Measurements from ENCODE around the gene ZDHHC16. TPM values are rescaled to one million over a fixed set of nuclear protein-coding genes. Genes with fewer than 3 reads are reported as not detected.
"Not testable (repeated sequence)": the region's sequence is repeated elsewhere in the genome, so short reads cannot be mapped to it uniquely, and the experiment has no call there.

The ZDHHC16 gene
- total and polyA plus RNA-seq, 4 donors = 18.0 to 27.2 (median 22.9) TPM

DNA sequence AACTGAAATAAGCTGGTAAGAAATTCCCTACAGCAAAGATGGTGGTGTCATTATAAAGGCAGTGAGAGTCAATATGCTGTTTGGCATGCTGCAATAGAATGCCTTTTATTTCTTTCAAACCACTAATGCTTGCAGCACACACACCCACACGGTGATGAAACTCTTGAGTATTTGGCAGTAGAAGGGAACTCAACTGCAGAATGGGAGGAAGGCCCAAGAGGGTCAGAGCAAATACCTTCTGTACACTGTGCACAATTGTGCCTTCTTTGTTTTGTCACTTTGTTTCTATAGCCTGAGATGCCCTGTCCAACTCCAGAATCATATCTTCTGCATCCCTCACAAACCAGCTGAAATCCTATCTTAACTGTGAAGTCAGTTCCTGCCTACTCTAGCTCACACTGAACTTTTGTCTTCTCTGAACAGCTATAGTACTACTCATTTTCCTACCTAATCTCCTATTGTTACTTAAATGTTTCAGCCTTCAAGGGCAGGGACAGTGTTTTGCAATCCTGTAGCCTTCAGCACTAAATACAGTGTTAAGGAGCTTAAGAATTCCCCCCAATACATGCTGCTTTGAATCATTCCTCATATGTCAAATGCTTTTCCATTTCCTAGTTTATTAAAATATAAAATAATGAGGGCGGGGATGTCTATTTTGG lies 30.1 kb downstream of the ZDHHC16 start (continued):
- TF ChIP-seq, protein P1, sequence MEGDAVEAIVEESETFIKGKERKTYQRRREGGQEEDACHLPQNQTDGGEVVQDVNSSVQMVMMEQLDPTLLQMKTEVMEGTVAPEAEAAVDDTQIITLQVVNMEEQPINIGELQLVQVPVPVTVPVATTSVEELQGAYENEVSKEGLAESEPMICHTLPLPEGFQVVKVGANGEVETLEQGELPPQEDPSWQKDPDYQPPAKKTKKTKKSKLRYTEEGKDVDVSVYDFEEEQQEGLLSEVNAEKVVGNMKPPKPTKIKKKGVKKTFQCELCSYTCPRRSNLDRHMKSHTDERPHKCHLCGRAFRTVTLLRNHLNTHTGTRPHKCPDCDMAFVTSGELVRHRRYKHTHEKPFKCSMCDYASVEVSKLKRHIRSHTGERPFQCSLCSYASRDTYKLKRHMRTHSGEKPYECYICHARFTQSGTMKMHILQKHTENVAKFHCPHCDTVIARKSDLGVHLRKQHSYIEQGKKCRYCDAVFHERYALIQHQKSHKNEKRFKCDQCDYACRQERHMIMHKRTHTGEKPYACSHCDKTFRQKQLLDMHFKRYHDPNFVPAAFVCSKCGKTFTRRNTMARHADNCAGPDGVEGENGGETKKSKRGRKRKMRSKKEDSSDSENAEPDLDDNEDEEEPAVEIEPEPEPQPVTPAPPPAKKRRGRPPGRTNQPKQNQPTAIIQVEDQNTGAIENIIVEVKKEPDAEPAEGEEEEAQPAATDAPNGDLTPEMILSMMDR (IDR thresholded peaks at IDR 0.05; ENCODE audit: low read depth, low read length, missing input control) = no peak

DNA sequence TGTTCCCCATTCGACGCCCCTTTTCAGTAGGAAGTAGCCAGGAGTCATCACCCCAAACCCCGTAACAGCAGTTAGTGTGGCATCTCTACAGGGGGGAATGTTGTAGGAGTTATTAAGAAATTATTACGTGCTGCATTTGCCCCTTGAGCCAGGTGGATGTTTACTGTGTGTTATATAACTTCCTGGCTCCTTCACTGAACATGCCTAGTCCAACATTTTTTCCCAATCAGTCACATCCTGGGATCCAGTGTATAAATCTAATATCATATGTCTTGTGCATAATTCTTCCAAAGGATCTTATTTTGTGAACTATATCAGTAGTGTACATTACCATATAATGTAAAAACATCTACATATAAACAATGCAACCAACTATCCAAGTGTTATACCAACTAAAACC lies 33.4 kb downstream of the ZDHHC16 start:
- not testable (repeated sequence) for H3K9ac ChIP-seq (ENCODE audit: low read depth in 1 of 2, low read length in 2 of 2); H3K27ac ChIP-seq (ENCODE audit: low read depth in 1 of 2, low read length in 2 of 2); DNase-seq (ENCODE audit: low spot score); H3K4me1 ChIP-seq (ENCODE audit: control insufficient read depth in 4 of 4, insufficient read depth in 4 of 4, low read length in 3 of 4); H3K27me3 ChIP-seq (ENCODE audit: control insufficient read depth in 4 of 4, insufficient read depth in 4 of 4, low read length in 3 of 4); H3K4me3 ChIP-seq (ENCODE audit: low read depth in 1 of 3, low read length in 3 of 3); H3K9me3 ChIP-seq (ENCODE audit: control insufficient read depth in 4 of 4, low read length in 3 of 4)
- H3K36me3 ChIP-seq (ENCODE audit: control insufficient read depth in 4 of 4, insufficient read depth in 3 of 4, low read depth in 1 of 4, low read length in 3 of 4) = peaks cover 15 to 44% (median 24%) of the 10 kb centered on the region in 4 donors
- 84% methylated on average over 4 of the region's 4 CpGs for WGBS

DNA sequence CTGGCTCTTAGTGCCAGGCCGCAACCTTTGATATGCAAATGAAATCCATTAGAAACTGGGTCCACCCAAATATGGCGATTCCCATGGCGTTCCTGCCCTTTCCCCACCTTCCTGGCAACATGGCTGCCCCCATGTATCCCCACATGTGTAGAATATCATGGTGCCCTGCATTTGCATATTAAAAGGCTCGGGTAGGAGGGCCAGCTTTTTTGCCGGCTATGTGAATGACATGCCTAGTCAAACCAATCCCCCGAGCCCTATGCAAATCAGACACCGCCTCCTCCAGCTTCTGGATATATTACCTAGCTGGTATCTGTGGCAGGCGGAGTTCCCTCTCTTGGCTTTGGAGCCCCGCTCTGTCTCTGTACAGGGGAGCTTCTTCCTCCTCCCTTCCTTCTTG lies 34.0 kb downstream of the ZDHHC16 start:
- peaks cover 0 to 1% (median 0%) of the 10 kb centered on the region in 4 donors for H3K4me1 ChIP-seq (ENCODE audit: control insufficient read depth in 4 of 4, insufficient read depth in 4 of 4, low read length in 3 of 4)
- 95% methylated on average over 9 of the region's 9 CpGs for WGBS
- no peaks in the 10 kb centered on the region for H3K9me3 ChIP-seq (ENCODE audit: control insufficient read depth in 4 of 4, low read length in 3 of 4)
- TF ChIP-seq SP1 (IDR thresholded peaks at IDR 0.05) (no peak), FOXA1 (IDR thresholded peaks at IDR 0.05) (no peak), TAF1 (conservative IDR thresholded peaks at IDR 0.05) (no peak), HNF4A (conservative IDR thresholded peaks at IDR 0.05) (no peak), YY1 (IDR thresholded peaks at IDR 0.05) (no peak), FOXA2 (IDR thresholded peaks at IDR 0.05) (no peak)
- TF ChIP-seq, protein P1 (IDR thresholded peaks at IDR 0.05; ENCODE audit: low read depth, low read length, missing input control) = no peak
- H3K4me3 ChIP-seq (ENCODE audit: low read depth in 1 of 3, low read length in 3 of 3) = no peak overlapping the region
- no peaks in the 10 kb centered on the region for H3K27me3 ChIP-seq (ENCODE audit: control insufficient read depth in 4 of 4, insufficient read depth in 4 of 4, low read length in 3 of 4)
- H3K9ac ChIP-seq (ENCODE audit: low read depth in 1 of 2, low read length in 2 of 2) = no peak overlapping the region
- H3K36me3 ChIP-seq (ENCODE audit: control insufficient read depth in 4 of 4, insufficient read depth in 3 of 4, low read depth in 1 of 4, low read length in 3 of 4) = peaks cover 18 to 42% (median 24%) of the 10 kb centered on the region in 4 donors
- no peak overlapping the region for H3K27ac ChIP-seq (ENCODE audit: low read depth in 1 of 2, low read length in 2 of 2)
- DNase-seq (ENCODE audit: low spot score) = no peak

DNA sequence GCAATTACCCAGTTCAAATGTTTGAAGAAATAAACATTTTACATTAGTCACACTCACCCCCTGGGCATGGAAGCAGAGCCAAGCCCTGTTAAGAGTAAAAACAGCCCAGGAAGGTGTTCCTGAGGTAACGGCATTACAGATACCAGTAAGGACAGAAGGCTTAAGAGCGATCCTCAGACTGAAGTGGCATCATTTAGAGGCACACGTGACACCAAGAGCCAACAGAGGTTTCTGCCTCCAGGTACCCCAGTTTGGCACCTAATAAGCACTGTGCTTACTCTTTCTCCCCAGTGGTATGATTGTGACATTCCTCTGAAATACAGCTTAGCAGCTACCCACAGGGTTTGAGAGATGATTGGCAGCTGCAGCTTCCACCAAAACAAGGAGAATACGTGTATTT lies 35.1 kb downstream of the ZDHHC16 start:
- Histone ChIP-seq H3K4me3 (ENCODE audit: low read depth in 1 of 3, low read length in 3 of 3) (no peak overlapping the region), H3K27ac (ENCODE audit: low read depth in 1 of 2, low read length in 2 of 2) (no peak overlapping the region), H3K4me1 (ENCODE audit: control insufficient read depth in 4 of 4, insufficient read depth in 4 of 4, low read length in 3 of 4) (peaks cover 0 to 2% (median under 1%) of the 10 kb centered on the region in 4 donors), H3K36me3 (ENCODE audit: control insufficient read depth in 4 of 4, insufficient read depth in 3 of 4, low read depth in 1 of 4, low read length in 3 of 4) (peaks cover 18 to 34% (median 24%) of the 10 kb centered on the region in 4 donors), H3K27me3 (ENCODE audit: control insufficient read depth in 4 of 4, insufficient read depth in 4 of 4, low read length in 3 of 4) (no peaks in the 10 kb centered on the region), H3K9me3 (ENCODE audit: control insufficient read depth in 4 of 4, low read length in 3 of 4) (no peaks in the 10 kb centered on the region), H3K9ac (ENCODE audit: low read depth in 1 of 2, low read length in 2 of 2) (no peak overlapping the region)
- TF ChIP-seq, protein P2, sequence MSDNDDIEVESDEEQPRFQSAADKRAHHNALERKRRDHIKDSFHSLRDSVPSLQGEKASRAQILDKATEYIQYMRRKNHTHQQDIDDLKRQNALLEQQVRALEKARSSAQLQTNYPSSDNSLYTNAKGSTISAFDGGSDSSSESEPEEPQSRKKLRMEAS (IDR thresholded peaks at IDR 0.05) = no peak
- TF ChIP-seq EGR1 (IDR thresholded peaks at IDR 0.05; ENCODE audit: low read depth in 2 of 2) (no peak), HNF4G (IDR thresholded peaks at IDR 0.05) (no peak), JUND (IDR thresholded peaks at IDR 0.05) (no peak), YY1 (IDR thresholded peaks at IDR 0.05) (no peak), FOXA2 (IDR thresholded peaks at IDR 0.05) (no peak), TAF1 (conservative IDR thresholded peaks at IDR 0.05) (no peak), SP1 (IDR thresholded peaks at IDR 0.05) (no peak)
- TF ChIP-seq, protein P1 (IDR thresholded peaks at IDR 0.05; ENCODE audit: low read depth, low read length, missing input control) = no peak
- TF ChIP-seq, protein P3, sequence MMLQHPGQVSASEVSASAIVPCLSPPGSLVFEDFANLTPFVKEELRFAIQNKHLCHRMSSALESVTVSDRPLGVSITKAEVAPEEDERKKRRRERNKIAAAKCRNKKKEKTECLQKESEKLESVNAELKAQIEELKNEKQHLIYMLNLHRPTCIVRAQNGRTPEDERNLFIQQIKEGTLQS (IDR thresholded peaks at IDR 0.05) = no peak
- TF ChIP-seq, protein P4, sequence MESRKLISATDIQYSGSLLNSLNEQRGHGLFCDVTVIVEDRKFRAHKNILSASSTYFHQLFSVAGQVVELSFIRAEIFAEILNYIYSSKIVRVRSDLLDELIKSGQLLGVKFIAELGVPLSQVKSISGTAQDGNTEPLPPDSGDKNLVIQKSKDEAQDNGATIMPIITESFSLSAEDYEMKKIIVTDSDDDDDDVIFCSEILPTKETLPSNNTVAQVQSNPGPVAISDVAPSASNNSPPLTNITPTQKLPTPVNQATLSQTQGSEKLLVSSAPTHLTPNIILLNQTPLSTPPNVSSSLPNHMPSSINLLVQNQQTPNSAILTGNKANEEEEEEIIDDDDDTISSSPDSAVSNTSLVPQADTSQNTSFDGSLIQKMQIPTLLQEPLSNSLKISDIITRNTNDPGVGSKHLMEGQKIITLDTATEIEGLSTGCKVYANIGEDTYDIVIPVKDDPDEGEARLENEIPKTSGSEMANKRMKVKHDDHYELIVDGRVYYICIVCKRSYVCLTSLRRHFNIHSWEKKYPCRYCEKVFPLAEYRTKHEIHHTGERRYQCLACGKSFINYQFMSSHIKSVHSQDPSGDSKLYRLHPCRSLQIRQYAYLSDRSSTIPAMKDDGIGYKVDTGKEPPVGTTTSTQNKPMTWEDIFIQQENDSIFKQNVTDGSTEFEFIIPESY (IDR thresholded peaks at IDR 0.05) = no peak
- WGBS = 98% methylated on average over 4 of the region's 4 CpGs
- DNase-seq (ENCODE audit: low spot score) = no peak

All from liver (tissue), 9 donors.